ENCODE measurements around the gene GORASP1.
"Not testable (repeated sequence)": the region's sequence is repeated elsewhere in the genome, so short reads cannot be mapped to it uniquely, and the experiment has no call there.

GORASP1 gene

GRCh38 chr3:39063143-39063542, 44.3 kb downstream of the GORASP1 start:
- DNase-seq = no peak
- no peaks in the 10 kb centered on the region for H3K9me3 ChIP-seq
- H3K4me3 ChIP-seq = no peak overlapping the region
- TF ChIP-seq CTCF (IDR thresholded peaks at IDR 0.05) = no peak
- H3K4me1 ChIP-seq = peaks cover 0 to 21% (median 1%) of the 10 kb centered on the region in 4 donors
- no peak overlapping the region for H3K27ac ChIP-seq
- H3K27me3 ChIP-seq = no peaks in the 10 kb centered on the region
- H3K36me3 ChIP-seq = peaks cover 18 to 26% (median 23%) of the 10 kb centered on the region in 3 donors
- intact Hi-C loops (cut with DNase I; ENCODE audit: low total_unique reads) = no loop called here

- Histone ChIP-seq H3K27ac (no peak overlapping the region), H3K4me1 (peaks cover 0 to 22% (median 1%) of the 10 kb centered on the region in 4 donors), H3K9me3 (no peaks in the 10 kb centered on the region), H3K4me3 (no peak overlapping the region), H3K36me3 (peaks cover 8 to 16% (median 13%) of the 10 kb centered on the region in 3 donors), H3K27me3 (no peaks in the 10 kb centered on the region)
- TF ChIP-seq CTCF (IDR thresholded peaks at IDR 0.05) = no peak
- DNase-seq = no peak
- intact Hi-C loops (cut with DNase I; ENCODE audit: low total_unique reads) = no loop called here
Observed at GRCh38 chr3:39062180-39062579, 45.2 kb downstream of the GORASP1 start.

- H3K27ac ChIP-seq; intact Hi-C loops (cut with DNase I; ENCODE audit: low total_unique reads); H3K9me3 ChIP-seq; DNase-seq; H3K4me3 ChIP-seq; H3K36me3 ChIP-seq; H3K27me3 ChIP-seq: not testable (repeated sequence)
- peaks cover 0 to 22% (median 4%) of the 10 kb centered on the region in 4 donors for H3K4me1 ChIP-seq
Observed at GRCh38 chr3:39061228-39061627, 46.2 kb downstream of the GORASP1 start.

GRCh38 chr3:39056151-39056550, 51.3 kb downstream of the GORASP1 start:
- intact Hi-C loops (cut with DNase I; ENCODE audit: low total_unique reads) = no loop called here
- H3K27ac ChIP-seq = no peak overlapping the region
- DNase-seq = no peak
- no peaks in the 10 kb centered on the region for H3K9me3 ChIP-seq
- TF ChIP-seq CTCF (IDR thresholded peaks at IDR 0.05) = no peak
- no peaks in the 10 kb centered on the region for H3K36me3 ChIP-seq
- H3K4me1 ChIP-seq = peaks cover 0 to 27% (median 20%) of the 10 kb centered on the region in 4 donors
- H3K27me3 ChIP-seq = no peaks in the 10 kb centered on the region
- H3K4me3 ChIP-seq = no peak overlapping the region

GRCh38 chr3:39053696-39054095, 53.7 kb downstream of the GORASP1 start:
- Histone ChIP-seq H3K27ac (no peak overlapping the region), H3K27me3 (no peaks in the 10 kb centered on the region), H3K9me3 (no peaks in the 10 kb centered on the region), H3K36me3 (no peaks in the 10 kb centered on the region), H3K4me3 (no peak overlapping the region), H3K4me1 (peaks cover 0 to 27% (median 20%) of the 10 kb centered on the region in 4 donors)
- TF ChIP-seq CTCF (IDR thresholded peaks at IDR 0.05) = no peak
- intact Hi-C loops (cut with DNase I; ENCODE audit: low total_unique reads) = no loop called here
- no peak for DNase-seq

- intact Hi-C loops (cut with DNase I; ENCODE audit: low total_unique reads) = no loop called here
- no peak for DNase-seq
- Histone ChIP-seq H3K27ac (peak overlapping the region; percentile 82 to 95), H3K27me3 (no peaks in the 10 kb centered on the region), H3K4me3 (peak overlapping the region; percentile 83 to 96), H3K36me3 (no peaks in the 10 kb centered on the region), H3K4me1 (peaks cover 0 to 26% (median 17%) of the 10 kb centered on the region in 4 donors), H3K9me3 (no peaks in the 10 kb centered on the region)
- no peak for TF ChIP-seq CTCF (IDR thresholded peaks at IDR 0.05)
Observed at GRCh38 chr3:39052583-39052982, 54.8 kb downstream of the GORASP1 start.
